ENCODE data around the gene SPRY2. TPM values are rescaled to one million over a fixed set of nuclear protein-coding genes. Genes with fewer than 3 reads are reported as not detected.

The SPRY2 gene
- total and polyA plus RNA-seq, 2 of the 4 experiments (the other 2 are of a cell fraction): 21.1 to 47.9 TPM

GRCh38 chr13:80360453-80360800, 19.5 kb upstream of the SPRY2 start:
- no peak overlapping the region for H2BK15ac ChIP-seq (ENCODE audit: low read depth, low read length)
- H2AK5ac ChIP-seq (ENCODE audit: low read depth, low read length): no peak overlapping the region
- no peak overlapping the region for H4K91ac ChIP-seq (ENCODE audit: insufficient read depth, low read depth, low read length)
- H2BK20ac ChIP-seq (ENCODE audit: low read depth, low read length): no peak overlapping the region
- intact Hi-C loops (cut with micrococcal nuclease) (loop anchor here (5.0 kb wide), 1 partner anchor 813 kb away; no protein-coding TSS in a partner anchor), dilution Hi-C loops (cut with HindIII; ENCODE audit: low sequenced_read_pairs, unreplicated experiment) (no loop called here), in situ Hi-C loops (cut with MboI; ENCODE audit: low sequenced_read_pairs) (loop anchor here (10.0 to 25.0 kb wide), 3 partner anchors 586 to 798 kb away; no protein-coding TSS in a partner anchor)
- H3K23ac ChIP-seq (ENCODE audit: low read depth, low read length): no peak overlapping the region
- no peak overlapping the region for H4K5ac ChIP-seq (ENCODE audit: low read depth, low read length)
- ChIA-PET CTCF (interaction anchor here (0.9 to 1.8 kb wide), 3 partner anchors 17 to 287 kb away, joined by 3 to 7 read pairs (median 3); partner anchors contain the start of gene SPRY2), POLR2A (ENCODE audit: unreplicated experiment) (no interaction called here)
- no TSS peak for BruUV-seq (replicated peaks)
- H3K36me3 ChIP-seq (ENCODE audit: control insufficient read depth, insufficient read depth, low read length): no peaks in the 10 kb centered on the region
- no peak overlapping the region for H3K18ac ChIP-seq (ENCODE audit: low read depth, low read length)
- no peaks in the 10 kb centered on the region for H3K9me1 ChIP-seq (ENCODE audit: insufficient read depth, low read length)
- no peaks in the 10 kb centered on the region for H3K27me3 ChIP-seq (ENCODE audit: control insufficient read depth, insufficient read depth, low read length)
- no peak overlapping the region for H3K4ac ChIP-seq (ENCODE audit: low read depth, low read length)
- no peaks in the 10 kb centered on the region for H3K9me3 ChIP-seq (ENCODE audit: control insufficient read depth, insufficient read depth, low read length)
- H2AFZ ChIP-seq (replicated peaks; ENCODE audit: low read length, poor library complexity): no peak overlapping the region
- no peaks in the 10 kb centered on the region for H3K79me1 ChIP-seq (ENCODE audit: low read depth in 1 of 2, low read length in 2 of 2)
- no peak overlapping the region for H3K4me2 ChIP-seq (ENCODE audit: low read depth, low read length)
- no peak overlapping the region for H3K27ac ChIP-seq (ENCODE audit: insufficient read depth, low read length)
- H3K14ac ChIP-seq (replicated peaks; ENCODE audit: low read depth, low read length): no peak overlapping the region
- H3K56ac ChIP-seq (ENCODE audit: extremely low read depth, insufficient read depth, low read length): no peak overlapping the region
- ATAC-seq (ENCODE audit: low read depth) (no peak), DNase-seq (no peak)
- no peak overlapping the region for H2BK120ac ChIP-seq (ENCODE audit: low read depth, low read length)
- H3K4me1 ChIP-seq (ENCODE audit: control insufficient read depth, insufficient read depth, low read length): no peaks in the 10 kb centered on the region
- no peak overlapping the region for H2AK9ac ChIP-seq (replicated peaks; ENCODE audit: low read depth, low read length, poor library complexity)
- H4K8ac ChIP-seq (ENCODE audit: low read depth in 2 of 2, low read length in 2 of 2): no peak overlapping the region
- H3K4me3 ChIP-seq (ENCODE audit: insufficient read depth, low read depth, low read length): no peak overlapping the region
- H3K9ac ChIP-seq (ENCODE audit: low read depth, low read length): no peak overlapping the region
- no peaks in the 10 kb centered on the region for H4K20me1 ChIP-seq (ENCODE audit: insufficient read depth, low read length)
- no peak overlapping the region for H2BK5ac ChIP-seq (ENCODE audit: low read depth, low read length, poor library complexity, severe bottlenecking)
- TF ChIP-seq MAFK (IDR thresholded peaks at IDR 0.05; ENCODE audit: low read depth, low read length): peak; percentile 82
- TF ChIP-seq RAD21 (IDR thresholded peaks at IDR 0.05; ENCODE audit: low read length): no peak
